AG09319 (cell line): ENCODE measurements around the gene MICAL3.
A peak's percentile ranks its signal among the peaks of the same experiment; 100 is the strongest.

Experiments used
- DNase-seq: peaks from one replicate; pipeline ENCODE4 v3.0.0-alpha.2; 2010; ENCODE audit warnings: low read depth; ENCODE audit errors: extremely low read depth
- TF ChIP-seq, protein P1 (sequence below): IDR thresholded peaks from 2 replicates; pipeline ENCODE4 v1.5.1; 2011; ENCODE audit warnings: low read depth, mild to moderate bottlenecking, inconsistent platforms, low read length, moderate library complexity

The MICAL3 gene

GRCh38 chr22:17788528-17789378 is 235.6 kb downstream of the MICAL3 start:
- no peak for DNase-seq
- TF ChIP-seq, protein P1, sequence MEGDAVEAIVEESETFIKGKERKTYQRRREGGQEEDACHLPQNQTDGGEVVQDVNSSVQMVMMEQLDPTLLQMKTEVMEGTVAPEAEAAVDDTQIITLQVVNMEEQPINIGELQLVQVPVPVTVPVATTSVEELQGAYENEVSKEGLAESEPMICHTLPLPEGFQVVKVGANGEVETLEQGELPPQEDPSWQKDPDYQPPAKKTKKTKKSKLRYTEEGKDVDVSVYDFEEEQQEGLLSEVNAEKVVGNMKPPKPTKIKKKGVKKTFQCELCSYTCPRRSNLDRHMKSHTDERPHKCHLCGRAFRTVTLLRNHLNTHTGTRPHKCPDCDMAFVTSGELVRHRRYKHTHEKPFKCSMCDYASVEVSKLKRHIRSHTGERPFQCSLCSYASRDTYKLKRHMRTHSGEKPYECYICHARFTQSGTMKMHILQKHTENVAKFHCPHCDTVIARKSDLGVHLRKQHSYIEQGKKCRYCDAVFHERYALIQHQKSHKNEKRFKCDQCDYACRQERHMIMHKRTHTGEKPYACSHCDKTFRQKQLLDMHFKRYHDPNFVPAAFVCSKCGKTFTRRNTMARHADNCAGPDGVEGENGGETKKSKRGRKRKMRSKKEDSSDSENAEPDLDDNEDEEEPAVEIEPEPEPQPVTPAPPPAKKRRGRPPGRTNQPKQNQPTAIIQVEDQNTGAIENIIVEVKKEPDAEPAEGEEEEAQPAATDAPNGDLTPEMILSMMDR, result no peak

GRCh38 chr22:17787716-17788330 is 236.5 kb downstream of the MICAL3 start:
- no peak for DNase-seq
- TF ChIP-seq, protein P1, result no peak

DNA sequence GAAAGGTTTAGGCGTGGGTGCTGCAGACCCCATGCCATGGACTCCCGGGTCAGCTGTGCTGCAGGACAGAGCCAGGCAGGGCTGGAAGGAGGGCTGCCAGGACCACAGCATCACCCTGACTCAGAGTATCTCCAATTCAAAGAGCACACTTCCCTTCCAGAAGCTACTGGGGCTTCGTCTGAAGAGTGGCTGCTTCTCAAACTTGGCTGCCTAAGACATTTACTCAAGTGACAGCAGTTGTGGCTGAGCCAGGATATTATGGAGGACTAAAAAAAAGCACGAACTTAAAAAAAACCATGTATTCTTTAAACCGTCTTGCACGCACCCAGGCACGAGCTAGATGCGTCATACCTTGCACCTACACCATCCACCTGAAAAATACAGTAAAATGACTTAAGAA is 237.1 kb downstream of the MICAL3 start:
- TF ChIP-seq, protein P1, result no peak
- no peak for DNase-seq

DNA sequence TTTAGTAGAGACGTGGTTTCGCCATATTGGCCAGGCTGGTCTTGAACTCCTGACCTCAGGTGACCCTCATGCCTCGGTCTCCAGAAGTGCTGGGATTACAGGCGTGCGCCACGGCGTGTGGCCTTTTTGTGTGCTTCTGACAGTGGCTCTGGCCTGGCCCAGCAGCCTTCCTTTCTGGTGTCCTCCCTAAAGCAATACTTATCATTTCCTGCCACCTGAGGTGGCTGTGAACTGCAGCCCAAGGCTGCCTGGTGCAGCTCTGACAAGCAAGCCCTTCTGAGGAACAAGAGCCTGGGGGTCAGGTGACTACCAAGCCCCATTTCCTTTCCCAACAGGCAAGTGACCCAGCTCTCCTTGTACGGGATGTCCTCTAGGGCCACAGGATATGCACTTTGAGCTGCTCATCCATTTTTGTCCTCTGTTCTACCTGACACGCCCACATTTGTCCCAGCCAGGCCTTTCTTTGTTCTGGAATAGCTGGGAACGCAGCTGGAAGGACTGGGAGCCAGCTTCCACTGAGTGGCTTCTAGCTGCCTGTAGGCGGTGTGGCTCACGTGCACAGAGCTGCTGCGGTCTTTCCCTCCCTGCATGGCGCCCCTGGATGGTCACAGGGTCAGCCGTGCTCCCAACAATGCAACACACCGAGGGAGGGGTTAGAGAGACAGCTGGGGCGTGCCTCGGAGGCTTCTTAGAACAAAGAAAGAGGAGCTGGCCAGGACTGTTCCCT is 237.8 kb downstream of the MICAL3 start:
- TF ChIP-seq, protein P1, result no peak
- DNase-seq, result no peak

DNA sequence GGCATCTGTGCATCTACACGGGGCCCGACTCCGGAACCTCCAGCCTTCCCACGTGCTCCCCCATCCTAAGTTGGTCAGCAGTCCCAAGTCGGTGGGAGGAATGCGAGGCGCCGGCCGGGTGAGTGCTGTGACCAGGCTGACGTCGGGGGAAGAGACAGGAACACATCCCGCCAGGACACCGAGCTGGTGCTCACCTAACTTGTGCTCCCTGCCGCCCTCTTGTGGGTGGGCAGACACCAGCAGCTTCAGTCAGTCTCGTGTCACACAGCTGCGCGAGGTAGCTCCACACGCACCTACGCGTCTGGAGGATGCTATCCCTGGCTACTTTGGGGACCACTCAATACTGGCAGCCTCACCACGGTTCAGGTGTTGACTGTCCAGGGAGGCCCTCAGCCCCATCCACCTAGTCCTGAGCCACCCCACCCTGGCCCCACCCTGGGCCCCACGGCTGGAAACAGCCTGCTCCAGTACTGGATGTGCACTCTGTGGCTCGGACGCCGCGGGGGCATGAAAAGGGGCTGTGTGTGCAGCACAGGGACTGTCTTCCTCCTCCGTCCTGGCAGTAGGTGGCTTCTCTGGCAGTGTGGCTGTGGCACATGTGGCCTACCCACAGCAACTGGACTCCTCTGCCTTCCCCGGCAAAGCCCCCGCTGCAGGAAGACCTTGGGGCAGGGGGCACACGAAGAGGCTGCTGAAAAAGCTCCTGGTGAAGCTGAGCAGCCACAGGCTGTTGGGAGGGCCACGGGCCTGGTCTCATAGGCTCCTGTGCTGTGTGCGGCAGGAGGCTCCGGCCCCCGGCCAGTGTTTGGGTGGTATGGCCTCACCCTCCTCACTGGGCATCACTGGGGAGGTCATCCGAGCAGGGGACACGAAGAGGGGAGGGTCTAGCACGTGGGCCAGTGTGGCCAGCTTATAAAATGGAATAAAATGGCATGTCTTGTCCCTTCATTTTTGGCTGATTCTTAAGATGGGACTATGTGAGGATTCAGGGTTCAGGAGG is 238.9 kb downstream of the MICAL3 start:
- TF ChIP-seq, protein P1, result peak; percentile 45
- no peak for DNase-seq

DNA sequence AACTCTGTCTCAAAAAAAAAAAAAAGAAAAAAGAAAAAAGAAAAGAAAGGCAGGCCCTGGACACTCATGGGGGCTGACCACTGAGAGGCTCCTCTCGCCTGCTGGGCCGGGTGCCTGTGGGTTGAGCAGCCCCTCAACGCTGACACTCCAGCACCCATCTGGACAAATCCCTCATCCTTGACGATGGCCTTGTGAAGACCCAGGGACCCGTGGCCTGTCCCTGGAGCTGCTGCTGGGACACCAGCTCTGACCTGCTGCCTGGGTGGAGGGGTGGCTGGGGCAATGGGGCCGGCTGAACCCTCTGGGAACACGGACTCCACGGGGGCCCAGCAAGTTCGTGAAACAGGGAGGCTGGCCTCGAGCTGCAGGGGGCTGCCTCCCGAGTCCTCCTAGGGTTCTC is 239.6 kb downstream of the MICAL3 start:
- TF ChIP-seq, protein P1, result no peak
- no peak for DNase-seq
